8988T (cell line): Measurements from ENCODE around the gene PHF24.
"Not testable (repeated sequence)": the region's sequence is repeated elsewhere in the genome, so short reads cannot be mapped to it uniquely, and the experiment has no call there.

ENCODE experiments used
- DNase-seq: peaks from one replicate; pipeline ENCODE4 v3.0.0; 2011

PHF24 gene

DNA sequence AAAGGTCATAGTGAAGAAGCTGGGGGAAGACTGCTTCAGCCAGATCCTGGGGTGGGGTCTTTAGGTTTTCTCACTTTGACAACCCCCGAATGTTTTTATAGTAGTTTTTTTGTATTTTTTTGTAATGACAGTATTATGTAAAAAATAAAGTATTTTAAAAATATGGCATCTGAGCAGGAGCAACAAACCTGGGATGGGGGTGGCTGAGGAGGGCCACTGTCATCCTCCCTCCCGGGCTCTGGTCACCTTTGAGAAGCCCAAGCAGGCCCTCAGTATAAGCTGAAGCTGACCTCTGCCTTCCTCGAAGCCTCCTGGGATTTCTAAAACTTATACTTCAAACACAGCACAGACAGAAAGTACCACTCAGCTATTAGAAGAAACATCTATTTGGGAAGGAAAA lies 40.2 kb downstream of the PHF24 start:
- no peak for DNase-seq

DNA sequence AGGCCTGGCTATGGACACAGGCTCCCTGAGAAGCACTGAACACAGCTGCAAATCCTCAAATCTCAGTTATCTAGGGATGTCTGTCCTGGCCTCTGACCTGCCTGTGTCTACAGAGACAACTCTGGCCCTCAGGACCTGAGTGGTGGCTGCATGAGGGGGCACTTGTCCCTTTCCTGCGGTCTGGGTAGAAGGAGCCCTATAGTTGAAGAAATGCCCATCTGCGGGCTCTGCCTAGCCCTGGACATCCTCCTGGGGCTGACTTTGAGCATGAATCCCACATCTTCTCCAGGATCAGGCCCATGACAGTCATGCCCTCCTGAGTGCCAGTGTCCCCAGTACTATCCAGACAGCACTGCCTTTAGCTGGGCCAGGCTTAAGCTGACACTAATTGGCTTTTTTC lies 41.5 kb downstream of the PHF24 start:
- no peak for DNase-seq

DNA sequence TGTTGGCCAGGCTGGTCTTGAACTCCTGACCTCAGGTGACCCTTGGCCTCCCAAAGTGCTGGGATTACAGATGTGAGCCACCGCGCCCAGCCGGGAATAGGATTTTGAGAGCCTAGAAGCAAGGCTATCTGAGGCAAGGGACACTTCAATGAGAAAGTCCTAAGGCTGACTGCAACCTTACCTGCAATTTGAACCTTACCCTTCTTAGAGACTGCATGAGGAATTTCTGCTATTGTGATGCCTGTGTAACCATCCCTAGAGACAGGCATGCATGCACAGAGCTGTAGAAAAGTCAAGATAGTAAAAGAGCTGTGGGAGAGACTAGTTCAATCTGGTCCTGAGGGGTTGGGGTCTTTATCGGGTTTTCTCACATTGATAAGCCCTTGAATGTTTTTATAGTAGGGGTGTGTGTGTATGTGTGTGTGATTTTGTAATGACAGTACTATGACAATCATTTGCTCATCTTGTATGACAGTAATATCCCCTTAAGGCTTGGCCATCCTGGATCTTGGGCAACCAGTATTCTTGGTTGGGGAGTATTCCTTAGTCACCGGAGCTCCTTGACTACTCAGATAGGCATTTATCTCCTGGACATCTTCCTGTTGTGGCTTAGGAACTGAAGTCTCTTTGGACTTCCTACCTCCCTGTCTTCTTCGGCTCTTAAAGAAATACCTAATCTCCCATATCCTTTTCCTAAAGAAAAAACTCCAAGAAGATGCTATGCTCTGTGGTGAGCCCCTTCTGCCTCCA lies 42.6 kb downstream of the PHF24 start:
- DNase-seq = no peak

DNA sequence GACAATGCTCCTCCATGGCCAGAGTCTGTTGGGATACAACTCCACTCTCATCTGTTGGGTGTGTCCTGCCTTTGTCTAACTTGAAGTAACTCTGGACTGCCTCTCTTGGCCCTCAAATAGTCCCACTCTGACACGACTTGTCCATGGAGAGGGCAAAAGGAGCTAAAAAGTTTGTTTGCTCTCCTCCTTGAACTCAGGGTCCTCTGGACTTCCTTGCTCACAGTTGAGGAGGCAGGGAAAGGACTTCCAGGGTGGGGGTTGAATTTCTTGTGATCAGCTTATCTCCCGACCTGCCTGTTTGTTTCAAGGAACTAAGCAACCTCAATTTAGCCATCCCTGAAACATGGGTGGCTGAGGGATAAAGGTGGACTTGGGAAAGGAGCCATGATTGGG lies 43.2 kb downstream of the PHF24 start:
- DNase-seq = no peak

GRCh38 chr9:35001803-35002502 lies 43.9 kb downstream of the PHF24 start:
- no peak for DNase-seq

DNA sequence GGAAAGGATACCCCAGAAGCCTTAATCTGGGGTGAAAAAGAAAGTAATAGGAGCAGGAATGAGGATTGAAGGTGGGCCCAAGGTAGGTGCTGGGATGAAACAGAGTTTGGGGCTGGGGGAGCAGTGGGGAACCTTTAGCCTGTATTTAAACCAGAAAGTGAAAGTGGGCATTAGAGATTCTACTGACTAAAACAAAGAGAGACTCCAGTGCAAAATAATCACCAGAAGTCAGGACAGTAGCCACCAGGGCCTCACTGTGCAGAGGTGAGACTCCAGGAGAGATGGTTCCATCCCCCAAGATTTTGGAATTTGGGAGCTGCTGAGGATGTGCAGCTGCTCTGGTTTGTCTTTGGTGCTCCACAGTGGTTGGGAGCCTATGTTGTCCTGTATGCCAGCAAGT lies 44.5 kb downstream of the PHF24 start:
- no peak for DNase-seq

GRCh38 chr9:35004299-35004698 lies 46.2 kb downstream of the PHF24 start:
- DNase-seq = not testable (repeated sequence)

GRCh38 chr9:35010351-35010958 lies 52.4 kb downstream of the PHF24 start:
- DNase-seq = no peak

GRCh38 chr9:35014517-35014916 lies 56.4 kb downstream of the PHF24 start:
- DNase-seq = no peak

DNA sequence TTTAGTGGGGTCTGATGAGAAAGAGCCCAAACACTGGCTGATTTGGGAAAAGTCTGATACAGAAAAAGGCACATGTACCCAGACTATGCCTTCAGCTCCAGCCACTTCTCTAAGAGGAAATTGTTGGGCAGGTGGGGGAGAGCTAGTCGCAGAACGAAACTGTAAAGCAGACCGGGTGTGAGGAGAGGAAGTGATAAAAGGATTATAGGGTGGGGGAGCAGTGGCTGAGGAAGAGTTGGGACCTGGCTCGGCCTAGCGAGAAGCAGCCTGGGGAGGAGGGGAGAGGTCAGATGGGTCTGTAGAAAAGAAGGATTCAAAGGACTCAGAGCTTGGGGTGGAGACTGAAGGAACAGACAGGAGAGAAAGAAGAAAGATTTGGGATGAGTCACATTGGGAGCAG lies 65.4 kb downstream of the PHF24 start:
- DNase-seq = not testable (repeated sequence)

DNA sequence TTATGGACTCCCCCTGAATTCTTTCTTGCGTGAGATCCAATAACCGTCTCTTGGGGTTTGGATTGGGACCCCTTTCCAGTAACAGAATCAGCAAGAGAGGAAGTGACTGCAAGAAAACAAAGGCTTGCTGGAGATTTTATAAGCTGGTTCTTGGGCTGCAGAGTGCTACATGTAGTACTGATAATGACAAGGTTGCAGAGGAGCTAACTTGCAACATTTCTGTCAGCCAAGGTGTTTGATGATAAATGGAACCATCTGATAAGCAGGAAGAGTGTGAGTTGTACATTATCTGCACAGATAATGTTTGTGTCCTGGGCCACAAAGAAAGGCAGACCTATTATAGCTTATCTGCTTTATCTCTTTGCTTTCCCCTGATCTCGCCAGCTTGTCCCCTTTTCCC lies 68.6 kb downstream of the PHF24 start:
- DNase-seq = no peak

- no peak for DNase-seq
Measured at GRCh38 chr9:35027374-35027773, 69.3 kb downstream of the PHF24 start.

DNA sequence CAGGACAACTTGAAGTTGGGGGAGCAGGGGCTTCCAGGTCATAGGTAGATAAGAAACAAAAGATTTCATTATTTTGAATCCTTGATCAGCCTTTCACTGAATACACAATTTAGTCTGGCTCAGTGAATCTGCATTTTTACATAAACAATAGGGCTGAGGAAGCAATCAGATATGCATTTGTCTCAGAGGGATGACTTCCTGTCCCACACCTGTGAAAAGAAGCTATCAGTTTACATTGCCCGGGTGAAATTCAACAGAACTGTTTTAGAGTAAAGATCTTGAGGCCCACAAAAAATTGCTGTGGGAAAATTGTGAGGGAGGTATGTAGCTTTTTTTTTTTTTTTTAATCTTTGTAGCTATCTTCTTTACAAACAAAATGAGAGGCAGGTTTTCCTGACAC lies 69.8 kb downstream of the PHF24 start:
- DNase-seq = no peak

DNA sequence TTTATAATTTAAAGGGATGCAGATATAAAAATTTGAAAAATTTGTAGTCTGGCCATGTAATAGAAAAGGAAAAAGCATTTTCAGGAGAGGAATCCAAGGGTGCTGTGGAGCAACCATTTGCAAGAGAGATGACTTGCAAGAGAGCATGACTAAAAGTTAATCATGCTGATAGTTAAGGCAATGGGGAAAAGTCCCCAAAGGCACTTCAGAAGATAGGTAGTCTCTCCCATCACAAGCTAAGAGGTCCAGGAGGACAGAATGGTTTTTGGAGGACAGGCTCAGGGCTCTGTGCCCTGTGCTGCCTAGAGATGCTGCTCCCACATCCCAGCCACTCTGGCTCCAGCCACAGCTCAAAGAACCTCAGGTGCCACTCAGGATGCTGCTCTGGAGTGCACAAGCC lies 70.3 kb downstream of the PHF24 start:
- no peak for DNase-seq

GRCh38 chr9:35029241-35029640 lies 71.2 kb downstream of the PHF24 start:
- no peak for DNase-seq

DNA sequence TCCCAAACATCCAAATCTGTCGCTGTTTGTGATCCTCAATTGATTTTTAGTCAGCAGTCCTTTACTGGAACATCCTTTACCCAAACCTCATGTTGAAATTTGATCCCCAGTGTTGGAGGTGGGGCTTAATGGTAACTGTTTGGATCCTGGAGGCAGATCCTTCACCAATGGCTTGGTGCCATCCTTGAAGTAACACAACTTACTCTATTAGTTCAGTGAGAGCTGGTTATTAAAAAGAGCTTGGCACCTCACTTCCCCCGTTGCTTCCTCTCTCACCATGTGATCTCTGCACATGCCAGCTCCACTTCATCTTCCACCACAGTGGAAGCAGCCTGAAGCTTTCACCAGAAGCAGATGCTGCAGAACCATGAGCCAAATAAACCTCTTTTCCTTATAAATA lies 71.8 kb downstream of the PHF24 start:
- DNase-seq = no peak
